Thyroid gland (tissue), 4 donors: Measurements from ENCODE around the gene HIGD2A. TPM values are rescaled to one million over a fixed set of nuclear protein-coding genes. Genes with fewer than 3 reads are reported as not detected.

Experiments used
- DNase-seq, 2 donors: peaks; one replicate each; pipeline ENCODE4 v3.0.0-alpha.2; 2019
- H3K27ac ChIP-seq, 3 donors: fragments of 200-600 bp; sonication (generic); 1 replicate in 2 of 3; 2 replicates in 1 of 3; pipeline ENCODE4 v1.5.1; 2016 to 2019; ENCODE audit warnings: mild to moderate bottlenecking in 1 of 3, moderate library complexity in 1 of 3
- H3K27me3 ChIP-seq: fragments of 200-600 bp; sonication (generic); one replicate; pipeline ENCODE4 v1.5.1; 2019
- H3K36me3 ChIP-seq, 2 donors: fragments of 200-600 bp; sonication (generic); one replicate each; pipeline ENCODE4 v1.5.1; 2016 to 2019
- H3K4me1 ChIP-seq, 2 donors: fragments of 200-600 bp; sonication (generic); one replicate each; pipeline ENCODE4 v1.5.1; 2017 to 2019
- H3K4me3 ChIP-seq, 3 donors: fragments of 200-600 bp; sonication (generic); replicated peaks in 1 of 3; 1 replicate in 2 of 3; 2 replicates in 1 of 3; pipeline ENCODE4 v1.5.1; 2016; ENCODE audit warnings: mild to moderate bottlenecking in 1 of 3
- H3K9me3 ChIP-seq: fragments of 200-600 bp; sonication (generic); one replicate; pipeline ENCODE4 v1.5.1; 2017
- CTCF ChIP-seq, 6 experiments: fragments of 200-600 bp in 3 of 6; fragments of 450-650 bp in 3 of 6; sonication (generic) in 3 of 6; IDR thresholded peaks; one replicate each; pipeline ENCODE4 v1.5.1; 2016 to 2019; ENCODE audit warnings: antibody characterized with exemption in 6 of 6, mild to moderate bottlenecking in 2 of 6, inconsistent platforms in 1 of 6, moderate library complexity in 1 of 6
- POLR2A ChIP-seq, 2 donors: fragments of 450-650 bp; IDR thresholded peaks; one replicate each; pipeline ENCODE4 v1.6.1; 2017; ENCODE audit warnings: antibody characterized with exemption in 2 of 2, mild to moderate bottlenecking in 2 of 2, moderate library complexity in 1 of 2
- WGBS, 2 donors: methylation state at CpG; one replicate each; pipeline ENCODE4 v1.1.5; 2017; 5-methylcytosine and 5-hydroxymethylcytosine counted together
- intact Hi-C: fragments of 100-400 bp; cut with DNase I; formaldehyde crosslinking; loops from one replicate; pipeline ENCODE4 v1.15.1; 2023
- total RNA-seq, 4 donors: library from RNA; depleted of rRNA; stranded (reverse); fragments of >200 nt; gene quantifications; one replicate each; pipeline ENCODE4 v1.2.3, GENCODE V29; 2016

HIGD2A gene
- total RNA-seq, 4 donors from 2014 or later: 112 to 188 (median 138) TPM

DNA sequence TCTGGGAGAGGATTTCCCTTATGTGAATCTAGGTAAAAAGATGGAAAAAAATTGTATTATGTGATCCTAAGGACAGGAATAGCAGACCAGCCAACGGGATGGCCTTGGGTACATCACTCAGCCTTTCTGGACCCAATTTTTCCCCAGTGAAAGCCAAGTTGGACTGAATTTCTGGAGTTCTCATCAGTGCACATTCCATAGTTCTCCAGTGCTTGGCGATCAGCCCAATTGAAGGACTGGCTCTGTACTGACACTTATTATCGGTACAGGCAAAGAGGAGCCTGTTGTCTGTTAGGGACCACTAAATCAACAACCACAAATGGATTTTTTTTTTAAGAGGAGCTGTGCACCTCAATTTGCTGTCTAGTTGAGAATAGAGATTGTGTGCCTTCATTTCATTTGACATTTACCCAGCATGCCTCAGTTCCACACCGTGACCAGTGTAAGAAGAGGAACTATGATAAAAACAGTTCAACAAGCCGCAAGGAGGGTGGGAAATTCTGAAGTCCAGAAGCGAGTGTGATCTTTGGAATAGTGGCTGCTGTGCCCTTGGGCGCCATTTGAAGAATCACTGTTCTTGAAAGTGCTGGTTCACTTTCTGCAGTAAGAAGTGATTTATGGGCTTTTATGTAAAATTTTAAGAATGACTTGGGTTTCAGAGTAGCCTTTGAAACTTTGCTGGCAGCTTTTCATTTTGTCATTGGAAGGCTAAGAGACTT, 15.3 kb upstream of the HIGD2A start:
- Histone ChIP-seq H3K36me3 (peaks cover 0 to 2% of the 10 kb centered on the region in 2 donors), H3K4me3 (no peak overlapping the region), H3K27me3 (no peaks in the 10 kb centered on the region), H3K4me1 (peaks cover 0 to 10% of the 10 kb centered on the region in 2 donors), H3K27ac (no peak overlapping the region), H3K9me3 (no peaks in the 10 kb centered on the region)
- DNase-seq: peak; percentile 66 to 74
- TF ChIP-seq CTCF (IDR thresholded peaks at IDR 0.05): no peak
- TF ChIP-seq POLR2A (IDR thresholded peaks at IDR 0.05): no peak
- WGBS, 2 donors: 37 to 42% methylated on average over 7 of the region's 7 CpGs
- intact Hi-C loops: no loop called here

GRCh38 chr5:176379881-176380280, 8.7 kb upstream of the HIGD2A start:
- no peak overlapping the region for H3K4me3 ChIP-seq
- WGBS, 2 donors: 85 to 87% methylated on average over 3 of the region's 3 CpGs
- intact Hi-C loops: no loop called here
- H3K27me3 ChIP-seq: no peaks in the 10 kb centered on the region
- TF ChIP-seq CTCF (IDR thresholded peaks at IDR 0.05) (no peak), POLR2A (IDR thresholded peaks at IDR 0.05) (no peak)
- H3K4me1 ChIP-seq: no peaks in the 10 kb centered on the region
- peaks cover 17 to 18% of the 10 kb centered on the region in 2 donors for H3K36me3 ChIP-seq
- no peak for DNase-seq
- no peak overlapping the region for H3K27ac ChIP-seq
- H3K9me3 ChIP-seq: no peaks in the 10 kb centered on the region

DNA sequence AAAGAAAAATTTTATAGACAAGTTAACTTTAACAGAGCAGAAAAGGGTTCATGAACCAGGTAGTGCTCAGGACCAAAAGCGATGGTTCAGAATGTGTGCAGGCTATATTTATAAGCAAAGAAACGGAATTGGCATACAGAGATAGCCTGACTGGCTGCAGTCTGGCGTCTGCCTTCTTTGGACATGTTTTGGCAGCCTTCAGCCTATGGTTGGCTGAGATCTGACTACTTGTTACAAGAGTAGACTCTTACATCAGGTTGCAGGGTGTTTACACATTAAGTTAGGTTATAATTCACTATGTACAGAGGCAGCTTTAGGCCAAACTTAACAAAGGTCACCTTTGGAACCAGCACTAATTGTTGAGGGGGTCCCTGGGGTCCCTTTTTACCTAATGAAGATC, 7.1 kb upstream of the HIGD2A start:
- Histone ChIP-seq H3K4me3 (no peak overlapping the region), H3K9me3 (no peaks in the 10 kb centered on the region), H3K27me3 (no peaks in the 10 kb centered on the region), H3K27ac (no peak overlapping the region), H3K4me1 (no peaks in the 10 kb centered on the region), H3K36me3 (peaks cover 20 to 24% of the 10 kb centered on the region in 2 donors)
- no peak for TF ChIP-seq POLR2A (IDR thresholded peaks at IDR 0.05)
- TF ChIP-seq CTCF (IDR thresholded peaks at IDR 0.05): no peak
- DNase-seq: no peak
- intact Hi-C loops: no loop called here
- 73 to 98% methylated on average over 3 of the region's 3 CpGs for WGBS, 2 donors

DNA sequence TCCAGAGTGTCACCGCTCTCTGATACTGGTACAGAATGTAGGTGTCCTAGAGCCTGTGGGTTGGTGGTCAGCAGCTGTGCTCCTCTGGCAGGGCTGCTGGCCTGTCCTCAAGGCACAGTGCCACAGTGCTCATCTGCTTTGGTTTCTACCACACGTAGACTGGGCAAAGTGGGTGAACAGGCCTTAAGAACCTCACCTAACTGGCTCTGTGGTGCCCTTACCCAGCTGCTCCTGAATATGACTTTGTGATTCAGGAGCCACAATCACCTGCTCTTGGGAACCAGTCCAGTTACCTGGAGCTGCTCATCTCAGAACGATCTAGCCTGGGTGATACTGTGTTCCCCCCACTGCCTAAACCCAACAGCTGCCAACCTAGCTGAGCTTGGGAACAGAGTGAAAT, 6.6 kb upstream of the HIGD2A start:
- H3K27me3 ChIP-seq: no peaks in the 10 kb centered on the region
- H3K4me1 ChIP-seq: peaks cover 0 to under 1% of the 10 kb centered on the region in 2 donors
- H3K36me3 ChIP-seq: peaks cover 20 to 24% of the 10 kb centered on the region in 2 donors
- no peak overlapping the region for H3K4me3 ChIP-seq
- intact Hi-C loops: no loop called here
- 94 to 97% methylated on average over 3 of the region's 3 CpGs for WGBS, 2 donors
- DNase-seq: no peak
- no peaks in the 10 kb centered on the region for H3K9me3 ChIP-seq
- no peak for TF ChIP-seq POLR2A (IDR thresholded peaks at IDR 0.05)
- no peak for TF ChIP-seq CTCF (IDR thresholded peaks at IDR 0.05)
- H3K27ac ChIP-seq: no peak overlapping the region

DNA sequence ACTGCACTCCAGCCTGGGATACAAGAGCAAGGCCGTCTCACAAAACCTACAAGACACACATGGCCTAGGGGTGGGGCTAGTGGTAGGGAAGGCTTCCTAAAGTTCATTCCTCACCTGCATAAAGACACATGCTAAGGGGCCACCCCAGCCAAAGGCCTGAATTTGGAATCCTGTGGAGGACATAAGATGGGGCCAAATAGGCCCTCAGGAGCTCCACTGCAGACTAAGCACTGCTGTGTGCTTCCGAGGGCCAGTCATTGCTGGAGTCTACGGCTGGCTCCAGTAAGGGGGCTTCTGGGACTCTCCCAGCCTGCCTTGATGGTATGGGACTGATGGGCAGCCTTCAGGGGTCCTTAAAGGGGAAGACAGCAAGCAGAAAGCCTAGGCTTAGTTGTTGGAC, 5.8 kb upstream of the HIGD2A start:
- Histone ChIP-seq H3K4me1 (peaks cover 4 to 7% of the 10 kb centered on the region in 2 donors), H3K27me3 (no peaks in the 10 kb centered on the region), H3K27ac (no peak overlapping the region), H3K36me3 (peaks cover 20 to 24% of the 10 kb centered on the region in 2 donors), H3K4me3 (no peak overlapping the region), H3K9me3 (no peaks in the 10 kb centered on the region)
- DNase-seq: no peak
- intact Hi-C loops: no loop called here
- WGBS, 2 donors: 89 to 100% methylated on average over 3 of the region's 3 CpGs
- TF ChIP-seq POLR2A (IDR thresholded peaks at IDR 0.05) (no peak), CTCF (IDR thresholded peaks at IDR 0.05) (no peak)
